GM12874 (cell line): ENCODE data around the gene SYNJ1.

ENCODE experiments used
- TF ChIP-seq, protein P1 (sequence below): IDR thresholded peaks from 2 replicates; pipeline ENCODE4 v1.5.1; 2011; ENCODE audit warnings: low read depth, mild to moderate bottlenecking, control low read depth, low read length, moderate library complexity; ENCODE audit not compliant: insufficient read depth

Gene SYNJ1

DNA sequence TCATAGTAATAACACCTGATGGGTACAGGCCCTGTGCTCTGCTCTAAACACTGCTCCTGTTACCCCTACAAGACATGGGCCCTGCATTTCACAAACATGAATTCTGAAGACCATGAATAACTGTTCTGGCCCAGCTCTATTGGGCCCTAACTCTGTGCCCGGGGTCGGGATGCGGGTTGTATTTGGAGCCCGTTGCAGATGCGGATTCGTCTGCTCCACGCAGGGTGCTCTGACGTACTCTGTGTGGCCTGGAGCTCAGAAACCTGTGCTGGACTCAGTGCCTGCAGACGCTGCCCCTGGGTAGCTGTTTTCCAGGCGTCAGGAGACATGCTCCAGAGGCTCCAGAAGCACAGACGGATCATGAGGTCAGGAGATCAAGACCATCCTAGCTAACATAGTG lies 132.4 kb downstream of the SYNJ1 start:
- TF ChIP-seq, protein P1, sequence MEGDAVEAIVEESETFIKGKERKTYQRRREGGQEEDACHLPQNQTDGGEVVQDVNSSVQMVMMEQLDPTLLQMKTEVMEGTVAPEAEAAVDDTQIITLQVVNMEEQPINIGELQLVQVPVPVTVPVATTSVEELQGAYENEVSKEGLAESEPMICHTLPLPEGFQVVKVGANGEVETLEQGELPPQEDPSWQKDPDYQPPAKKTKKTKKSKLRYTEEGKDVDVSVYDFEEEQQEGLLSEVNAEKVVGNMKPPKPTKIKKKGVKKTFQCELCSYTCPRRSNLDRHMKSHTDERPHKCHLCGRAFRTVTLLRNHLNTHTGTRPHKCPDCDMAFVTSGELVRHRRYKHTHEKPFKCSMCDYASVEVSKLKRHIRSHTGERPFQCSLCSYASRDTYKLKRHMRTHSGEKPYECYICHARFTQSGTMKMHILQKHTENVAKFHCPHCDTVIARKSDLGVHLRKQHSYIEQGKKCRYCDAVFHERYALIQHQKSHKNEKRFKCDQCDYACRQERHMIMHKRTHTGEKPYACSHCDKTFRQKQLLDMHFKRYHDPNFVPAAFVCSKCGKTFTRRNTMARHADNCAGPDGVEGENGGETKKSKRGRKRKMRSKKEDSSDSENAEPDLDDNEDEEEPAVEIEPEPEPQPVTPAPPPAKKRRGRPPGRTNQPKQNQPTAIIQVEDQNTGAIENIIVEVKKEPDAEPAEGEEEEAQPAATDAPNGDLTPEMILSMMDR: no peak

DNA sequence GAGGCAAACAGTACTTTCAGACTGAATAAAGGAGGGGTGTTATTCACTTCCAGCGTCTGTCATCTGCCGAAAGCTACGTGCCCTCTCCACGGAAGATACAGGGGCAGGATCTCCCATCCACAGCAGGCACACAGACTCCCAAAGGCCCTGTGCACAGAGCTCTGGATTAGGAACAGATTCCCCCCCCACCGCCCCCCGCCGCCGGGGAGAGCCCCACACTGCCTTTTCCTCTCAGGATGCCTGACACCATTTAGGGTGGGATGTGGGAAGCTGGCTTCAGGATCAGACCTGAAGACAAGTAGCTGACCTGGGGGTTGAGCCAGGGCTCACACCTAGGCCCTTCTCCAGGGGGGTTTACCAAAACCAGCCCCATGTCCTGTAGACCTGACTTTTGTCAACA lies 134.1 kb downstream of the SYNJ1 start:
- TF ChIP-seq, protein P1: no peak

DNA sequence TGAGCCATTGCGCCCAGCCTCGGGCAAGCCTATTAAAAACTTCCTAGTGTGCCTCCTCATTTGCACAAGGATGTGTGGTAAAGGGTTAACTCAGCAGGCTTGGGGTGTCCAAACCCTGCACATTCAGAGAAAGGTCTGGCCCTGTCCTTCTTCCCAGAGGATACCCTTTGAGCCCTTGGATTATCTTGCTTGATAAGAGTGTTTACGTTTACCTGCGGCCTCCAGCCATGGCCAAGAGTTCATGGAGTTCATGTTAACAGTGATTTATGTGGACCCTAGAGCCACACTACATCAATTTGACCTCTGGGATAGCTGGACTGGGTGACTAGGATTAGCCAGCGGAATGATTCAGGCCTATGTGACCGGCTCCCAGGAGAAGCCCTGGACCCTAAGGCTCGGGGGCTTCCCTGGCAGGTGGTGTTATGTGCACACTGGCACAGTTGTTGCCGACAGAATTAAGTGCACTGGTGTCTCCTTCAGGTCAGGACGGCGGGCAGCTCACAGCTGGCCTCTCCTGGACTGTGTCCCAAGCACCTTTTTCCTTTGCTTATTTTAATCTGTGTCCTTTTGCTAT lies 134.8 kb downstream of the SYNJ1 start:
- TF ChIP-seq, protein P1: no peak

DNA sequence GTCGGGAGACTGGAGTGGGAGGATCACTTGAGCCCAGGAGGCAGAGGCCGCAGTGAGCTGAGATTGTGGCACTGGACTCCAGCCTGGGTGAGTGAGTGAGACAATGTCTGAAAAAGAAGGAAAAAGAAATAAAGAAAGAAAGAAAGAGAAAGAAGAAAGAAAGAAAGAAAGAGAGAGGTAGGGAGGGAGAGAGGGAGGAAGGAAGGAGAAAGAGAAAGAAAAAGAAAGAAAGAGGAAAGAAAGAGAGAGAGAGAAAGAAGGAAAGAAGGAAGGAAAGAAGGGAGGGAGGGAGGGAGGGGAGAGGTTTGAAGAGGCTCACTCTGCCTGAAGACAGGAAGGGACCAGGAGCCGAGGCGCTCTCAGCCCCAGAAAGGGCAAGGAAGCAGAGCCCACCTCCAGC lies 137.7 kb downstream of the SYNJ1 start:
- TF ChIP-seq, protein P1: no peak

DNA sequence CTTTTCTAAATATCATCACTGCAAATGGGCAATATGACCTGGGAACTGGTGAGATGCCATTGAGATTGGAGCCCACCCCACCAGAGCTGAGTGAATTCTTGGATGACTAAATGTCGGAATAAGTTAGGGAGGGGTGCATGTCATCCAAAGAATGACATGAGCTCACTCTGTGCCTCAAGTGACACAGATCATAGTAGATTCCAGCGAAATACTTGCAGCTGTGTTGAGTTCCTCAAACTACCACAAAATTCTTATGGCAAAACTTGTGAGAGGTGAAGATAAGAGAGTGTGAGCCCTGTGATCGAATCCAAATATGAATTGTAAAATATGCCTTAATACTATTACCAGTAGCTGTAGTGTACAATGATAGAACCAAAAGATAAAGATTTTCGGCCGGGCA lies 140.2 kb downstream of the SYNJ1 start:
- TF ChIP-seq, protein P1: no peak

DNA sequence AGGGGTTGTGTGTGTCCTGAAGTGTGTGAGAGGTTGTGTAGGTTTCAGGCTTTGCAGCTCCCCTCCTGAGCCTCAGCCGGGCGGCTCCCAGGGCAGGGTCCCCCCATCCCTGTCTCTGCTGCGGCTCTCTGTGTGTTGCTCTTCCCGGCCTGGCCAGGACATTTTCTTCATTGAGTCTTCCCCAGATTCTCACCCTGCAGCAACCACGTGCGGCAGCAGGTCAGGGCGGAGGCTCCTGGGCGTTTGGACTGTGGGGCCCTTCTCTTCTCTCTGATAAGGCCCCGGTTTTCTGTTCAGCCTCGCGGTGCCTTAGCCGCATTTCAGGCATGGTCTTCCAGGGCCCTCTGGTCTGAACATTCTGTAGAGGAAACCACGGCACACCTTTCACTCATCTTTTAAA lies 140.7 kb downstream of the SYNJ1 start:
- TF ChIP-seq, protein P1: no peak

DNA sequence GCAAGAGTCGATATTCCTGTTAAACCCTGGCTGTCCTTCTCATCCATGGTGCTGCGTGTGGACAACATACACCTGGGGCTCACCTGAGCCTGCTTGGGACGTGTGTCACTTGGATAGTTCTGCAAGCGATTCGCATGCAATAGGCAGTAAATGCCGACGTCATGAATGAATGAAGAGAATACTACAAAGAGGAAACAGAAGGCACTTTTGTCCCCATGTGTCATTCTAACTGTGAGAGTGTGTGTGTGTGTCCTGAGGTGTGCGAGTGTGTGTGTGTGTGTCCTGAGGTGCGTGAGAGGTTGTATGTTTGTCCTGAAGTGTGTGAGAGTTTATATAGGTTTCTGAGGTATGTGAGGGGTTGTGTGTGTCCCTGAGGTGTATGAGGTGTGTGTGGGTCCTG lies 141.8 kb downstream of the SYNJ1 start:
- TF ChIP-seq, protein P1: no peak
